ENCODE measurements around the gene APOA4.
"Not testable (repeated sequence)": the region's sequence is repeated elsewhere in the genome, so short reads cannot be mapped to it uniquely, and the experiment has no call there.

Gene APOA4

GRCh38 chr11:116829525-116830183 is 6.5 kb upstream of the APOA4 start, which contains the start of gene APOC3:
Gene APOC3, plus strand, starts transcription at chr11:116829907. Its CDS starts 676 bp downstream, at chr11:116830583.
- no peak for DNase-seq

DNA sequence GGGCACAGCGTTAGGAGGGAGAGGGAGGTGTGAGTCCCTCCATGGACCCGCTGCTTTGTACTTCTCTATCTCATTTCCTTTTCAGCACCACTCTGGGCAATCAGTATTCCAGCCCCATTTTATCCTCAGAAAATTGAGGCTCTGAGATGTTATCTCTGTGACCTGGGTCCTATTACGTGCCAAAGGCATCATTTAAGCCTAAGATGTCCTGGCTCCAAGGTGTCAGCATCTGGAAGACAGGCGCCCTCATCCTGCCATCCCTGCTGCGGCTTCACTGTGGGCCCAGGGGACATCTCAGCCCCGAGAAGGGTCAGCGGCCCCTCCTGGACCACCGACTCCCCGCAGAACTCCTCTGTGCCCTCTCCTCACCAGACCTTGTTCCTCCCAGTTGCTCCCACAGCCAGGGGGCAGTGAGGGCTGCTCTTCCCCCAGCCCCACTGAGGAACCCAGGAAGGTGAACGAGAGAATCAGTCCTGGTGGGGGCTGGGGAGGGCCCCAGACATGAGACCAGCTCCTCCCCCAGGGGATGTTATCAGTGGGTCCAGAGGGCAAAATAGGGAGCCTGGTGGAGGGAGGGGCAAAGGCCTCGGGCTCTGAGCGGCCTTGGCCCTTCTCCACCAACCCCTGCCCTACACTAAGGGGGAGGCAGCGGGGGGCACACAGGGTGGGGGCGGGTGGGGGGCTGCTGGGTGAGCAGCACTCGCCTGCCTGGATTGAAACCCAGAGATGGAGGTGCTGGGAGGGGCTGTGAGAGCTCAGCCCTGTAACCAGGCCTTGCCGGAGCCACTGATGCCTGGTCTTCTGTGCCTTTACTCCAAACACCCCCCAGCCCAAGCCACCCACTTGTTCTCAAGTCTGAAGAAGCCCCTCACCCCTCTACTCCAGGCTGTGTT is 5.8 kb upstream of the APOA4 start:
- DNase-seq, result no peak

- DNase-seq, result no peak
These were observed 4.4 kb upstream of the APOA4 start for GRCh38 chr11:116827461-116827860.

- DNase-seq, result no peak
These were observed 3.8 kb upstream of the APOA4 start for GRCh38 chr11:116826751-116827431.

GRCh38 chr11:116825854-116826750 is 3.0 kb upstream of the APOA4 start:
- DNase-seq, result no peak

GRCh38 chr11:116825434-116825833 is 2.3 kb upstream of the APOA4 start:
- DNase-seq, result no peak

- no peak for DNase-seq
These were observed 529 bp downstream of the APOA4 start for GRCh38 chr11:116822575-116822974.

- no peak for DNase-seq
These were observed 1.8 kb downstream of the APOA4 start for GRCh38 chr11:116821050-116821918.

DNA sequence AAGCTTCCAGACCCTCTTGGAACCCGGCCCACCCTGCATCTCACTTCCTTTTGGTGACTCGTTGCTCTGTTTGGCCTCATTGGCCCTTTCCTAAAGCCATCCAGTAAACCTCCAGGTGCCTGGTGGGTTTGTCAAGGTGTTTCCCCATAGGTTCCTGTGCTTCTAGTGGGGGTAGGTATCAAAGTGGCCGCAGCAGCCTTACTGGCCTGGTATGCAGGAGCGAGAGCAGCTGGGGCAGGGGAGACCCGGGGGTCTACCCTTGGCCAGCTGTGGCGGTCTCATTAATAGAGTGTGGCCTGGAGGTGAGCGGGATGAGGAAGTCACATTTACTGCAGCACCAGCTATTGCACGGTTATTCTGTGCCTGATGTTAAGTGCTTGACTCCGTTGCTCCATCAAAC is 4.1 kb downstream of the APOA4 start:
- no peak for DNase-seq

- no peak for DNase-seq
These were observed 8.6 kb downstream of the APOA4 start for GRCh38 chr11:116814502-116814901.

- no peak for DNase-seq
These were observed 9.2 kb downstream of the APOA4 start for GRCh38 chr11:116813781-116814471.

- no peak for DNase-seq
These were observed 9.9 kb downstream of the APOA4 start for GRCh38 chr11:116813170-116813569.

- no peak for DNase-seq
These were observed 11.0 kb downstream of the APOA4 start for GRCh38 chr11:116812109-116812508.

DNA sequence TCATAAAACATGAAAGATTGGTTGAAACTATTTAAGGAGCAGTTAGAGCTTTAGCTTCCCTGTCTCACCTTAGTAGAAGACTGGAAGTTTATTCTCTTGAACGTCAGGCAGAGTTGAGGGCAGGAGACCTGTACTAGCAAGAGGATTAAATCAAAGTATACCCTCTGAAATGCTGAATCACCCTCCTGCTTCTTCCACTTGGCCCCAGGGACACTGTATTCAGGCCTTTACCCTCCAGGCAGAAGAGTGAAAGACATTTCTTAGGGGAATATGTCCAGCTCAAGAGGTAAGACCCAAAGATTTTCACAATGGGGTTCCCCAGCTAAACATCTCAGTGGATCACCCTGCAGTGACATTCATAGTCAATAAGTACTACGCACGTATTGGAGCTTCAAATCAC is 11.9 kb downstream of the APOA4 start:
- no peak for DNase-seq

DNA sequence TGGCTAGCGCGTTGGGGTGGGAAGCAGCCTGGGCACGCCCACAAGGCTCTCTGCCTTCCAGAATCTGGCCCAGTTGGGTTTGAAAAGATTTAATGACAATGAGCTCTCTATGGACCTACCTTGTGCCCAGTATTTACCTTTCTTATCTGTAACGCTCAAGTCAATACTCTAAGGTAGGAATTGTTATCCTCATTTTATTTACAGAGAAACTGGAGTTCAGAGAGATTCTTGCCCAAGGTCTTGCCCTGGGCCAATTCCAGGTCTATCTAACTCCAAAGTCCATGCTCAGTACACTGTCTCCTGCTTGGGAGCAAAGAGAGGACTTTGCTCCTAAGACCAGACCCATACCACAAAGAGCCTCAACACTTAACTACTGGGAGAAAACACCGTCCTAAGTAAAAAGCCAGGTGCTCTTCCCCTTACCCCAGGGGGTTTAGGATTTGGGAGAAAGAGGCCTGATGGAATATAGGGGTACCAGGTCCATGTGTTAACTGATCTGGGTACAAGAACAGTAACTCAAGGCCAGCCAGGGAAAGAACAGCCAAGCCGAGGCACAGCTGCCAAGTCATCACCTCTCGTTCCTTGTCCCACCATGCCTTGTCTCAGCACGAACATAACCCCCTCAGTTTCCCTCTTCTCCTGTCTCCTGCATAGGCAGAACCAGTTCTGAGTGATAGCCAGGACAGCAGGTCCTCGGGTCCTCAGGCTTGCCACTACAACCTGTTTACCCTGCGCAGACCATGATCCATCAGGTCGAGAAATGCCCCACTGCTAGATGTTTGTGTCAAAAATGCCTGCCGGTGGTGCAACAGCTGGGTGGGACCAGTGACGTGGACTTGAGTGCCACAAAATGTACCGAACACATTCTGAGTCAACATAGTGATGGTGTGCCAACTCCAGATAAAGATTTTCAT is 14.6 kb downstream of the APOA4 start:
- DNase-seq, result no peak

GRCh38 chr11:116807601-116808261 is 15.4 kb downstream of the APOA4 start:
- no peak for DNase-seq

GRCh38 chr11:116804001-116804400 is 19.1 kb downstream of the APOA4 start:
- no peak for DNase-seq

DNA sequence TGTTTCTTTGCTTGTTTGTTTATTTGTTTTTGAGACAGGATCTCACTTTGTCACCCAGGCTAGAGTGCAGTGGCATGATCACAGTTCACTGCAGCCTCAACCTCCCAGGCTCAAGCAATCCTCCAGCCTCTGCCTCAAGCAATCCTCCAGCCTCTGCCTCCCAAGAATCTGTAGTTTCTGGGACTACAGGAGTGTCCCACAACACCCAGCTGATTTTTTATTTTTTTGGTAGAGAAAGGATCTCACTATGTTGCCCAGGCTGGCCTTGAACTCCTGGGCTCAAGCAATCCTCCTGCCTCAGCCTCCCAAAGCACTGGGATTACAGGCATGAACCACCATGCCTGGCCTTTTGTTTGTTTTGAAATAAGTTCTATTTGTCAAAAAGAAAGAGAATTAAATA is 21.4 kb downstream of the APOA4 start:
- DNase-seq, result not testable (repeated sequence)

DNA sequence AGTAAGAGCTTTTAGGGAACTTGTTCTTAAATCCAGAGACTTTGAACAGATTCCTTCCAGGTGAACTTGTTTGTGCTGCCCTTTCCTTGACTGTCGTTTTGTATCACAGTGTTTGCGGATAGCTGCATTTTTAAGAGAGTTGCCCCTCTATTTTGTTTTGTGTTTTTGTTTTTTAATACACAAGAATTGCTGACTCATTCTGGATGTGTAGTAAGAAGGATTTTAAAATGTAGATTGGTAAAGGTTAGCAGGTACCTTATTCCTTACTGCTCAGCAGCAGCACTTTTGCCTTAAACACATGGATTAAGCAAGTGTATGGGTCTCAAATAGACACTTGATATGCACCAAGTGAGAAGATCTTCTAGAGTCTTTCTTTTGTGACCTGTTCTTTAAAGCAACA is 22.5 kb downstream of the APOA4 start:
- DNase-seq, result no peak

All from GOT3 (cell line).